DND-41 (cell line): ENCODE results near the gene SRP19.

Source experiments
- EZH2 ChIP-seq: IDR thresholded peaks from 3 replicates; pipeline ENCODE4 v1.6.1; 2012; ENCODE audit warnings: borderline replicate concordance, low read depth, mild to moderate bottlenecking, moderate library complexity, low read length, inconsistent platforms; ENCODE audit not compliant: severe bottlenecking
- TF ChIP-seq, protein P1 (sequence below): IDR thresholded peaks from 2 replicates; pipeline ENCODE4 v1.5.1; 2012; ENCODE audit warnings: borderline replicate concordance, low read length, moderate library complexity, mild to moderate bottlenecking; ENCODE audit not compliant: poor library complexity, severe bottlenecking; ENCODE audit errors: extremely low read depth

DNA sequence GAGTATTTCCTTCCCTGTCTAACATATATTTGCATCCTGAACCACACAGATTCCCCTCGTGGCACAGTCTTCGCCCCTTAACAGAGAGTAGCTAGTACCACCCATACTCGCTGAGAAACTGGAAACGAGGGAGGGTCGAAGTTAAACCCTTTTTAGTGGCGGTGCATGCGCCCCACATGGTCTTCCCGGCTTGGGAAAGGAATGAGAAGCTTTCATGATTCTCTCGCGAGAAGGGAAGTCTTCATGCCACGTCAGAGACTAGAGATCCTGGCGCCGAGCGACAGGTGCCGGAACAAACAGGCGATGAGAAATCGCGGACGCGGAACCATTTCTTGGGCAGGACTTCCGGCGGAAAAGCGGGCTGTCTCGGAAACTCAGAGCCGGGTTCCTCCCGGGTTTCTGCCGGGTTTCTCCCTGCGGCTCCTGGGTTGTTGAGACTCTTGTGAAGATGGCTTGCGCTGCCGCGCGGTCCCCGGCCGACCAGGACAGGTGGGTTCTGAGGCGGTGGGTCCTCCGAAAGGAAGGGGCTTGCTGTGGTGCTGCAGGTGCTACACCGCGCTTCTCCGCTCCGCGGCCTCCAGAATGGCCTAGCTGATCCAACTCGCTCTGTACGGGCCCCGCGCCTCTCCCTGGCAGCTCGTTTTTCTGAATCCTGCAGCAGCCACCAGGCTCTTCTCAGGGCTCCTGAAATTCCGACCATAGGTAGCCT is at the start of gene SRP19:
- TF ChIP-seq, protein P1, sequence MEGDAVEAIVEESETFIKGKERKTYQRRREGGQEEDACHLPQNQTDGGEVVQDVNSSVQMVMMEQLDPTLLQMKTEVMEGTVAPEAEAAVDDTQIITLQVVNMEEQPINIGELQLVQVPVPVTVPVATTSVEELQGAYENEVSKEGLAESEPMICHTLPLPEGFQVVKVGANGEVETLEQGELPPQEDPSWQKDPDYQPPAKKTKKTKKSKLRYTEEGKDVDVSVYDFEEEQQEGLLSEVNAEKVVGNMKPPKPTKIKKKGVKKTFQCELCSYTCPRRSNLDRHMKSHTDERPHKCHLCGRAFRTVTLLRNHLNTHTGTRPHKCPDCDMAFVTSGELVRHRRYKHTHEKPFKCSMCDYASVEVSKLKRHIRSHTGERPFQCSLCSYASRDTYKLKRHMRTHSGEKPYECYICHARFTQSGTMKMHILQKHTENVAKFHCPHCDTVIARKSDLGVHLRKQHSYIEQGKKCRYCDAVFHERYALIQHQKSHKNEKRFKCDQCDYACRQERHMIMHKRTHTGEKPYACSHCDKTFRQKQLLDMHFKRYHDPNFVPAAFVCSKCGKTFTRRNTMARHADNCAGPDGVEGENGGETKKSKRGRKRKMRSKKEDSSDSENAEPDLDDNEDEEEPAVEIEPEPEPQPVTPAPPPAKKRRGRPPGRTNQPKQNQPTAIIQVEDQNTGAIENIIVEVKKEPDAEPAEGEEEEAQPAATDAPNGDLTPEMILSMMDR: no peak
- no peak for TF ChIP-seq EZH2
